Mesothelial cell of epicardium (in vitro differentiated cells): ENCODE results near the gene OR11G2. TPM values are rescaled to one million over a fixed set of nuclear protein-coding genes. Genes with fewer than 3 reads are reported as not detected.
"Not testable (repeated sequence)": the region's sequence is repeated elsewhere in the genome, so short reads cannot be mapped to it uniquely, and the experiment has no call there.

Experiments
- DNase-seq, 2 experiments: peaks; one replicate each; pipeline ENCODE4 v3.0.0; 2021; ENCODE audit warnings: low spot score in 2 of 2; ENCODE audit not compliant: unreplicated experiment in 2 of 2
- H3K27ac Mint-ChIP-seq: 2 replicates; pipeline ENCODE4 v1.8.0; 2021; ENCODE audit warnings: mixed read lengths
- H3K27me3 Mint-ChIP-seq: 2 replicates; pipeline ENCODE4 v1.8.0; 2021; ENCODE audit warnings: low read depth, mixed read lengths
- H3K36me3 Mint-ChIP-seq: 2 replicates; pipeline ENCODE4 v1.8.0; 2021; ENCODE audit warnings: mixed read lengths
- H3K4me1 Mint-ChIP-seq: 2 replicates; pipeline ENCODE4 v1.8.0; 2021; ENCODE audit warnings: mixed read lengths
- H3K4me3 Mint-ChIP-seq: 2 replicates; pipeline ENCODE4 v1.8.0; 2021; ENCODE audit warnings: mild to moderate bottlenecking, moderate library complexity, mixed read lengths
- H3K9me3 Mint-ChIP-seq: 2 replicates; pipeline ENCODE4 v1.8.0; 2021; ENCODE audit warnings: mixed read lengths
- CTCF ChIP-seq: fragments of 200-600 bp; sonication (generic); IDR thresholded peaks from one replicate; pipeline ENCODE4 v1.5.0; 2021; ENCODE audit warnings: antibody characterized with exemption; ENCODE audit not compliant: unreplicated experiment
- total RNA-seq: library from RNA; stranded (reverse); gene quantifications from 3 replicates; pipeline ENCODE4 v1.2.1, GENCODE V29; 2021

OR11G2 gene
- total RNA-seq, 1 donor from 2014 or later = not detected

DNA sequence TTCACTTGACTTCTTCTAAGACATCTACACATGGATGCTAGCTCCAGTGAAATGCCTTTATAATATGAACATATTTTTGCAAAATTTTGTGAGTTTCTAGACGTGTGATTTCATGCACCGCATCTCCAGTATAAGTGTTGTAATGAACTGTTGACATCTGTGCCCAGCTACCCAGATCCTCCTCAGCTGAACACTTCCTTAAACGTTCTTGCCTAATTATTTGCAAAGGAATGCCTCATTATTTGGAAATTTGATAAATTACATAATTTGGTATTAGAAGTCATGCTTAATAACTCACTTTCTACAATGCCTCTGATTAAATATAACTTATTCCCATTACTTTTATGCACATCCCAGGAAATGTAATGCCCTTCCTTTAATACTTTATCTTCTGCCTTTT is 14.0 kb downstream of the OR11G2 start:
- Mint-ChIP-seq H3K4me1 (no peaks in the 10 kb centered on the region), H3K4me3 (no peak overlapping the region), H3K36me3 (no peaks in the 10 kb centered on the region), H3K27me3 (no peaks in the 10 kb centered on the region), H3K27ac (no peak overlapping the region), H3K9me3 (peaks cover 61% of the 10 kb centered on the region)
- TF ChIP-seq CTCF = no peak
- DNase-seq = no peak

- Mint-ChIP-seq H3K4me1 (no peaks in the 10 kb centered on the region), H3K9me3 (peaks cover 58% of the 10 kb centered on the region), H3K4me3 (no peak overlapping the region), H3K27ac (no peak overlapping the region), H3K36me3 (peaks cover 4% of the 10 kb centered on the region), H3K27me3 (no peaks in the 10 kb centered on the region)
- DNase-seq = no peak
- no peak for TF ChIP-seq CTCF
Observed at GRCh38 chr14:20209595-20209994, 18.9 kb downstream of the OR11G2 start.

DNA sequence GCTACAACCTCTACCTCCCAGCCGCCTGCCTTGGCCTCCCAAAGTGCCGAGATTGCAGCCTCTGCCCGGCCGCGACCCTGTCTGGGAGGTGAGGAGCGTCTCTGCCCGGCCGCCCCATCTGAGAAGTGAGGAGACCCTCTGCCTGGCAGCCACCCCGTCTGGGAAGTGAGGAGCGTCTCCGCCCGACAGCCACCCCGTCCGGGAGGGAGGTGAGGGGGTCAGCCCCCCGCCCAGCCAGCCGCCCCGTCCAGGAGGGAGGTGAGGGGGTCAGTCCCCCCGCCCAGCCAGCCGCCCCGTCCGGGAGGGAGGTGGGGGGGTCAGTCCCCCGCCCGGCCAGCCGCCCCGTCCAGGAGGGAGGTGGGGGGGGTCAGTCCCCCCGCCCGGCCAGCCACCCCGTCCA is 21.7 kb downstream of the OR11G2 start:
- not testable (repeated sequence) for H3K27me3 Mint-ChIP-seq, H3K4me3 Mint-ChIP-seq, DNase-seq, H3K36me3 Mint-ChIP-seq, H3K27ac Mint-ChIP-seq, H3K4me1 Mint-ChIP-seq
- H3K9me3 Mint-ChIP-seq = peaks cover 59% of the 10 kb centered on the region

DNA sequence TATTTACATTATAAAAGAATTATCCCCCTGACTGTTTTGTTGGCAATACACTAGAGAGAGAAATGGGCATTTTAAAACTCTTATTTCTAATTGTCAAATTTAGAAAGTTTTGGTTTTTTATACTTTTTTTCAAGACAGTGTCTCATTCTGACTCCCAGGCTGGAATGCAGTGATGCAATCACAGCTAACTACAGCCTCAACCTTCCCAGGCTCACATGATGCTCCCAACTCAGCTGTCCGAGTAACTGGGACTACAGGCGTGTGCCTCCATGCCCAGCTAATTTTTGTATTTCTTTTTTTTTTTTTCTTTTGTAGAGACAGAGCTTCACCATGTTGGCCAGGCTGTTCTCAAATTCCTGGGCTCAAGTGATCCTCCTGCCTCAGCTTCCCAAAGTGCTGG is 24.5 kb downstream of the OR11G2 start:
- TF ChIP-seq CTCF = no peak
- H3K27me3 Mint-ChIP-seq = no peaks in the 10 kb centered on the region
- no peak for DNase-seq
- H3K27ac Mint-ChIP-seq = no peak overlapping the region
- H3K4me3 Mint-ChIP-seq = no peak overlapping the region
- H3K4me1 Mint-ChIP-seq = no peaks in the 10 kb centered on the region
- H3K9me3 Mint-ChIP-seq = peaks cover 56% of the 10 kb centered on the region
- H3K36me3 Mint-ChIP-seq = peaks cover 4% of the 10 kb centered on the region

- Mint-ChIP-seq H3K9me3 (peaks cover 56% of the 10 kb centered on the region), H3K27me3 (no peaks in the 10 kb centered on the region), H3K4me1 (no peaks in the 10 kb centered on the region), H3K4me3 (no peak overlapping the region), H3K36me3 (no peaks in the 10 kb centered on the region), H3K27ac (no peak overlapping the region)
- DNase-seq = no peak
- TF ChIP-seq CTCF = no peak
Observed at GRCh38 chr14:20219033-20219432, 28.3 kb downstream of the OR11G2 start.

- H3K27me3 Mint-ChIP-seq = no peaks in the 10 kb centered on the region
- H3K9me3 Mint-ChIP-seq = peaks cover 66% of the 10 kb centered on the region
- no peaks in the 10 kb centered on the region for H3K36me3 Mint-ChIP-seq
- no peaks in the 10 kb centered on the region for H3K4me1 Mint-ChIP-seq
- no peak within 1 kb of the TSS for H3K27ac Mint-ChIP-seq
- no peak for TF ChIP-seq CTCF
- DNase-seq = no peak
- no peak within 1 kb of the TSS for H3K4me3 Mint-ChIP-seq
Observed at GRCh38 chr14:20223410-20223809, 32.7 kb downstream of the OR11G2 start, which contains the start of gene OR11H6. Gene OR11H6 (plus strand): TSS chr14:20223710. CDS start chr14:20223710, 0 bp downstream.
